Erythroblast (primary cell): Measurements from ENCODE around the gene SCD5.
"Not testable (repeated sequence)": the region's sequence is repeated elsewhere in the genome, so short reads cannot be mapped to it uniquely, and the experiment has no call there.

Source experiments
- DNase-seq, 2 experiments: peaks; one replicate each; lab custom pipeline; 2025; lab: John Stamatoyannopoulos, UW
- GATA1 ChIP-seq: IDR thresholded peaks from 2 replicates; pipeline ENCODE4 v1.6.1; 2011; ENCODE audit warnings: low read depth, mild to moderate bottlenecking, control low read depth, low read length, moderate library complexity
- POLR2A ChIP-seq: IDR thresholded peaks from 2 replicates; pipeline ENCODE4 v1.6.1; 2011; ENCODE audit warnings: mild to moderate bottlenecking, low read length

The SCD5 gene

DNA sequence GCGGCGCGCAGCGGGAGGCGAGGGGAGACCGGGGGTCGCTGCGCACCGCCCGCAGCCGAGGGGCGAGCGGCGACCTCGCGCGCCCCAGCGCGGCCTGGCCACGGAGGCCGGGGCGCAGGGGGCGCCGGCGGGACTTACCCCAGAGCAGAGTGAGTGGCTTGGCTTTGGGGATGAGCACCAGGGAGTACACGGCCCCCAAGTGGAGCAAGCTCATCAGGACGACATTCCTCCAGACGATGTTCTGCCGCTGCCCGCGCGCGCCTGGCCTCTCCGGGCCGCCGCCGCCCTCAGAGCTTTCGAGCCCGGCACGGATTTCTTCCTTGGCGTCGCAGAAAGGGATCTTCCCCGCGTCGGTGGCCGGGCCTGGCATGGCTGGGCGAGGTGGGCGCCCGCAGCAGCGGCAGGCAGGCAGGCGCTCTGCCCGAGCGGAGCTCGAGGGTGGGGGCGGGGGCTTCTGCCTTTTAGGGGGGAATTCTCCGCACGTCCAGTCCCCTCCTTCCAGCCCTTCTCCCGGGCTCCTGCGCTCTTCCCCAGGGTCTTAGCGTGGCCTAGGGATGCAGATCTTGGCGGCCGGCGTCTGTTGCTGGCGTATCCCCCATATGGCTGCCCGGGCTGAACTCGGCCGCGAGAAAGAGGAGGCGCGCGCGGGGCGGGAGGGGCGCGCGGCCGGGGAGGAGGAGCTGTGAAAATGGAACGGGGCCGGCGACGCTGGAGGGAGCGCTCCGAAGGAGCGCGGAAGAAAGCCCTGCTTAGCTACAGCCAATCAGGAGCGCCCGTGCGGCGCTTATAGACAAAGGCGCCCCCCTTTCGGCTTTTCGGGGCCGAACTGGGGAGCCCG is at the start of gene SCD5:
TSS of gene SCD5 (minus strand) at position 629 of the 838 bp plus-strand sequence. CDS start at position 370, 259 bp downstream.
- TF ChIP-seq POLR2A (no peak), GATA1 (no peak)

DNA sequence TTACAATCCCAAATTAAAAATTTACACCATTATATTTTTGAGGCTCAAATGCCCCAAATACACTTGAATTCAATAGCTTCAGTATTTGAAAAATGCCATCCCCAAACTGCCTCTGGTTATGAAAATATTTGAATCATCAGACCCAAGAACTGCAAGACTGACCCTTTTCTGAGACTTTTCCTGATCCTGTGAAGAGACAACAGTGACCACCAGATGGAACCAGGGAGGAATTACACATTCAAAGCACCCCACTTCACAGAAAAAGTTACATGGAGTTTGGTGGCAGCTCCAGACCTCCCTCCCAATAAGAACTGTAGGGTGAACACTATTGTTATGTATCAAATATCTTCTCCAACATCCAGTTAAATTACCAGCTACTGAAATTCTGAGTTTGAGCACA is 44.0 kb upstream of the SCD5 start:
- TF ChIP-seq GATA1 (no peak), POLR2A (no peak)
- DNase-seq = peak; percentile 23 to 52

More for the DNA sequence above, at the start of gene SCD5:
- peak; percentile 38 to 56 for DNase-seq

DNA sequence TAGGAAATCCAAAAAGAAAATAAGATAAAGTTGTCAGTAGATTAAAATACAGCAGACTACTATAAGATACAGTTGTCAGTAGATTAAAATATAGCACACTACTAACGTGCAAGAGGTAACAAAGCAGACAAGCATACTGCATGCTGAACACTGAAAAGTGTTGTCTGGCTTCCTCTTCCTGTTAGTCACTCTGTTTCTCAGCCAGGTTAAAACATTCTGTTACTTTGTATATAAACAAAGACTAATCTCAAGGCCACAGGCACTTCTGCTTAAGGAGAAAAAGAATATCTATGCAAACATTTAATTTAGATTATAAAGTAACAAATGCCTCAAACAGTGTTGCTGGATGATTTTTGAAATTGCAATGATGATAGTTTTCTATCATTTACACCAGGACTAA is 41.0 kb upstream of the SCD5 start:
- TF ChIP-seq GATA1 = no peak
- TF ChIP-seq POLR2A = no peak
- no peak for DNase-seq

DNA sequence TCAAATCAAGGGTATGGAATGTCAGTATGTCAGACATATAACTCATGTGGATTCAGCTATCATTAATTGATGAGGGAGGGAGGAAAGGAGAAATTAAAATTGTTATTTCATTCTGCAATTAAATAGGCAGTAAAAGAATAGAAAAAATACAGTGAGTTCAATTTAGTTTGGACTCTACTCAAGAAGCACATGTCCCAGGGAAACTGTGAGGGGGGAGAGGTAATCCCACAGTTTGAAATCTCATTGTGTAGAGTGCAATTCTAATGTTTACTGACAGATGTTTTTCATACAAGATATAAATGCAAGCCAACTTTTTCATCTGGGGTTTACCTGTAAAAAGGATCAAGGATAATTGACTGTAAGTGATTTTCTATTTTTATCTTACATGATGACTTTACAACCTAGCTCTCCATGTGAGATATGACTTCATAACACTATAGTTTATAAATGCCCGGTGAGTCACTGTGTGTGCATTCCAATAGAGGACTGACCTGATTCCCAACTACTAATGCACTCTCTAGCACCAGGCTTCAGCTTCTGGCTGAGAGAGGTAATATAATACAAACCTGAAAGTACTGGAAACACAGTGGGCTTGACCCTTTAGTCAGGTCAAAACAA is 35.2 kb upstream of the SCD5 start:
- TF ChIP-seq POLR2A = no peak
- TF ChIP-seq GATA1 = no peak
- no peak for DNase-seq

DNA sequence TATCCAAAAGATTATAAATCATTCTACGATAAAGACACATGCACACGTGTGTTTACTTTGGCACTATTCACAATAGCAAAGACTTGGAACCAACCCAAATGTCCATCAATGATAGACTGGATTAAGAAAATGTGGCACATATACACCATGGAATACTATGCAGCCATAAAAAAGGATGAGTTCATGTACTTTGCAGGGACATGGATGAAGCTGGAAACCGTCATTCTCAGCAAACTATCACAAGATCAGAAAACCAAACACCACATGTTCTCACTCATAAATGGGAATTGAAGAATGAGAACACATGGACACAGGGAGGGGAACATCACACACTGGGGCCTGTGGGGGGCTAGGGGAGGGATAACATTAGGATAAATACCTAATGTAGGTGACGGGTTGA is 34.5 kb upstream of the SCD5 start:
- DNase-seq = not testable (repeated sequence)

DNA sequence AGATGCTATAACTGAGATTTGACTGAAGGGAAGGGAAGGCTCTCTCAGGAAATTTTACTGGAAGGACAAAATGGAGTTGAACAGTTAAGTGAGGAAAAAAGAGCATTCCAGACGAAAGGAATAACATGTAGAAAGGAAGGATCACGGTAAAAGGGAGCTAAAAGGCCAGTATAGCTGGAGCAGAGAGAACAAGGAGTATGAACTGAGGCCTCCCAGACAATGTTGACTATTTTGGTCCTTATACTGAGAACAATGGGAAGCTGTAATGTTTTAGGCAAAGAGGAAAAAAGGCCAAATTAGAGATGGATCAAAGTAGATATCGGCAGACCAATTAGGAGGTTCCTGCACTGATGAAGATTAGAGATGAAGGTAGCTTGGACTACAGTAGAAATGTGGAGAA is 26.8 kb upstream of the SCD5 start:
- no peak for DNase-seq
- no peak for TF ChIP-seq POLR2A
- TF ChIP-seq GATA1 = no peak

DNA sequence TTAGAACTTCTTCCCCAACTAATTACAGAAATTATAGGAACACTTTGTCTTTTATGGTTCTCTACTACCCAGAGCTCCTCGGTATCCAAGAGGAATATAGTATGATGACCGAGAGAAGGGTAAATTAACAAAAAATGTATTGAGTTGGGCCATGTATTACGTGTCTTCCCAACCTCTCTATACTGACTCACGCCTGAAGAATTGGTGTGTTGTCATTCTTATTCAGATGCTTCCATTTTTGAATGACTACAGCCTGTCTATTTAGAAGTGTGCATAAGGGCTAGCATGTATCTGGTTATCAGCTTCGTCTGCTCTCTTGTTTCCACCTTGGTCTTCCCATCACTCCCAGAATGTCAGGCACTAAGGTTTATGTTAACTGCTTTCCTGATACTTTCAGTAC is 24.5 kb upstream of the SCD5 start:
- TF ChIP-seq GATA1 (no peak), POLR2A (no peak)

DNA sequence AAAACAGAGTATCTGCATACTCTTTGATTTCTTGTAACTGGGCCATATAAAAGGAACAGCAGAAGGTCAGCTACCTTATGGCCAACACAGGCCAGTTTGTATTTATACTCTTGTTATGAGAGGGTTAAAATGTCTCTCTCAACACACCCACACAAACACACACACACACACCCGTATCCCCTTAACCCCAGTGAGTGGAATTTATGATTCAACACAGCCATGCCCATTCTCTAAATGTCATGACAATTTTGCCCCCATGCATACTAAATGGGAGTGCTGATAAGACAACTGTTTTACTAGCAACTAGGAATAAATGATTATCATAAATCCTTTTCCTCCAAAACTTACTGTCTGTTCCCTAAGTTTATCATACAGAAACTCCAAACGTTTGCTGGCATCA is 22.1 kb upstream of the SCD5 start:
- TF ChIP-seq GATA1 = no peak
- no peak for TF ChIP-seq POLR2A
- DNase-seq = no peak

More for the DNA sequence above, 24.5 kb upstream of the SCD5 start:
- no peak for DNase-seq

DNA sequence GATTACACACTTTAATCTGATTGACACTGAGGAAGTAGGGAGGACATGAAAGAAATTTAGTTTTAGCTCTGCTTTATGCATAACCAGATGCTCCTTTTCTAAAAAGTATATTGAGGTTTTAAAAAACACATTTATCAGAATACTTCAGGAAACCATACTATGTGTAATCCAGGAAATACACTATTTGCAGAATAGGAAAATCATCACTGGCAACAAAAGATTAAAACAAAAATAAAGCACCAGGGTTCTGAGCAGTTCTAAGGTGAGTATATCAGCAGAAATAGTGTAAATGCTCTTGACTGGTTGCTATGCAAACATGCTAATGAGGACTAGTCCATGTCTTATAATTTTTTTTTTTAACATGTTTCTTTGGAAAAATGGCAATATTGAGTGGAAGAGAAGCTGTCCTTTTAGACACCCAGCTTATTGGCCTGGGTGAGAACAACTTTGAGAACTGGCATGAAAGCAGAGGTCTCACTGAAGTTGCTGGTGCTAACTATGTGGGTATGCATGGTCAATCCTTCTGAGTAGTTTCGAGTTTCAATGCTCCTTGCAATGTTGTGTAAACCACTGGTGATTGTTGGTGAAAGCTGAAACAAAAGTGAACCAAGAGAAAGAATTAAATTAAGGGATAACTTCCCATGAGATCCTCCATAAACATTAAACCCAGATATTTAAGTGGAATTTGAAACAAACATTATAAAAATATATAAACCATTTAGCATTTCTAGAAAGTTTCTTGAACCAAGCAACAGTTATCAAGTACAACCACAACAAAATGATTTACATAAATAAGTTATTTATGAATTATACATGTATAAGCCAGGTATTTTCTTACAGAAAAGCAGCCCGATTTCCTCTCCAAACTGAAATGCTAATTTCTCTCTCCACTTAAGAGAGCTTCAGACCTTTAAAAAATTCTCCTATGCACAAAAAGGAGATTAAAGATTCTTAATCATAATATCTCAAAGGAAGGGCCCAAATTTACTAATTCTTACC is 20.4 kb upstream of the SCD5 start:
- TF ChIP-seq POLR2A = no peak
- TF ChIP-seq GATA1 = no peak
- DNase-seq = no peak

DNA sequence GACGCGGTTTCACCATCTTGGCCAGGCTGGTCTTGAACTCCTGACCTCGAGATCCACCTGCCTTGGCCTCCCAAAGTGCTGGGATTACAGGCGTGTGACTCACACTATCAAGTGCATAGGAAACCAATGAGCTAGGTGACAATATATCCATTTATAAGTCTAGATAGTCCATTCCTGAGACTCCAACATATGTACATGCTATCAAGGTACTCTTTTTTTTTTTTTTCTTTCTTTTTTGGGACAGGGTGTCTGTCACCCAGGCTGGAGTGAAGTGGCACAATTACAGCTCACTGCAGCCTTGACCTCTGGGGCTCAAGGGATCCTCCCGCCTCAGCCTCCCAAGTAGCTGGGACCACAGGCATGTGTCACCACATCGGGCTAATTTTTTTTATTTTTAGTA is 18.3 kb upstream of the SCD5 start:
- DNase-seq = not testable (repeated sequence)

DNA sequence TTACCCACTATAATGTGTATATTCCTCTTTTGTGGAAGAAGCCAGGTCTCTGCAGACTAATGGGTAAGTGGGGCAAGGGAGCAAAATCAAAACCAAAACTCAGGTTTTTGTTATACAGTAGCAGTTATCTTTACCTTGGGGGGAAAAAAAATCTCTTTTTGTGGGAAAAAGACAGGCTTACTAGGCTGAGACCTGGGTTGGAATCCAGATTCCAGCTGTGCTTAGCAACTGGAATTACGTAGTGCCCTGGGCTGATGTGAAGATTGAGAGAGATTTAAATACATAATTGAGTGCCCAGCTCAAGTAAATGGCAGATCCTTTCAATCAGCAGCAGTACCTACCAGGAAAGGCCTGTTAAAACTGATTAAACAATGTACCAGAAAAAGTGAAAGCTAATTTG is 15.4 kb upstream of the SCD5 start:
- TF ChIP-seq POLR2A = no peak
- TF ChIP-seq GATA1 = no peak
- no peak for DNase-seq

DNA sequence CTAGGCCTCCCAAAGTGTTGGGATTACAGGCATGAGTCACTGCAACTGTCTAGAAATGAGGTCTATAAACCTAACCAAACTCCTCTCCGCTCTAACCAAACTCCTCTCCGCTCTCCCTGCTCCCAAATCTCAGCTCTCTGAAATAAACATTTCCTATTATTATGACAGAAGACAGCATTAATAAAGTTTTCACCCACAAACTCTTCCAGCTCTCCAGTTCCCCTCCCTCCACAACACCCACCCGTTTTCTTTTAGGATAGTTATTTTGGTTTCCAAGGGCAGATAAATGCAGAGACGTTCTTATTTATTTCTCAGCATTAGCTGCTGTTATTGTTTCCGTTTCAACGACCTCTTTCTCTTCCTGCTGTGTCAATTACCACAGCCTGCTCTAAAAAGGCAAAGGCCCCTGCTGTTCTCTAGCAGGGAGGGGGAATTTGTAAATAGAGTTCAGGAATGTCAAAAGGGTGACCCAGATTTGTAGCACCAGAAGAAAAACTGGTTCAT is 13.3 kb upstream of the SCD5 start:
- no peak for DNase-seq
- TF ChIP-seq GATA1 = no peak

DNA sequence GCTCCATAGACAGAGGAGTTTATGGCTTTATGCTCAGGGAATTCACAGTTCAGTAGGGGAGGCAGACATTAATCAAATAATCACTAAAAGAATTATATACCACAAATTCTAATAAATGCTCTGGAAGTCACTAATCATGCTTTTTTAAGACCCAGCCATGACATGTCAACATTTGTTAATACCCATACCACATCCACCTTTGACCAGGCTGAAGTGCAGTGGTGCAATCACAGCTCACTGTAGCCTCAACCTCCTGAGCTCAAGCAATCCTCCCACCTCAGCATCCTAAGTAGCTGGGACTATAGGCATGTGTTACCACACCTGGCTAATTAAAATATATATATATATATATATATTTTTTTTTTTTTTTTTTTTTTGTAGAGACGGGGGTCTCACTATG is 12.8 kb upstream of the SCD5 start:
- no peak for DNase-seq
- TF ChIP-seq POLR2A (no peak), GATA1 (no peak)

DNA sequence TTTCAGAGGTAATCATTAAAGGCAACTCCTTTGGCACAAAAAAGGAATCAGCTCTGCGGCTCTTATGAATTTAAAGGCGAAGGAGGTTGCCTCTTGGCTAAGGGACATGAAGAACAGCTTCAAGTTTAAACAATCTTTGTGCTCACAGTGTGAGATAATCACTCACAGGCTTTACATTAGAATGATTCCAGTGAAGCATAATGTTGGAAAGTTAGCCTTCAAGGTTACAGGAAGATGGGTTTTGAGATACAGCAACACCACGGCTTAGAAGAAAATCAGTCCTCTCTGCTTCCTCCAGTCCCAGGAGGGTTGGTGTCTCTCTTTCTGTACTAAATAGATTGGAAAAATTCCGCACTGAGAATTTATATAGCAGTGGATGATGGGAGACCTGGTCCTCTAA is 11.6 kb upstream of the SCD5 start:
- TF ChIP-seq POLR2A = no peak
- no peak for TF ChIP-seq GATA1

More for the DNA sequence above, 11.6 kb upstream of the SCD5 start:
- no peak for DNase-seq
